H1 (cell line): ENCODE data around the gene CRYGB. TPM values are rescaled to one million over a fixed set of nuclear protein-coding genes. Genes with fewer than 3 reads are reported as not detected.

Experiments
- CTBP2 ChIP-seq: IDR thresholded peaks from 2 replicates; pipeline ENCODE4 v1.7.0; 2011; ENCODE audit warnings: borderline replicate concordance, mild to moderate bottlenecking, moderate library complexity, mixed read lengths, low read length; ENCODE audit not compliant: insufficient read depth, insufficient read length
- HDAC6 ChIP-seq: IDR thresholded peaks from one replicate; pipeline ENCODE4 v1.7.1; 2012; ENCODE audit warnings: low read depth, mild to moderate bottlenecking, inconsistent platforms, low read length, moderate library complexity
- polyA plus RNA-seq, 7 experiments: library from polyadenylated mRNA; depleted of rRNA in 3 of 7; stranded (reverse) in 5 of 7; unstranded in 2 of 7; fragments of >200 nt in 5 of 7; fragments of 200-250 nt in 2 of 7; gene quantifications; 1 replicate in 5 of 7; 2 replicates in 1 of 7; 4 replicates in 1 of 7; pipeline versions ENCODE4 v1.2.1 to v1.2.3, GENCODE V29; 2011 to 2013; ENCODE audit warnings: missing spikeins in 2 of 7, mixed read lengths in 2 of 7
- total RNA-seq: library from RNA; stranded (reverse); fragmentation: NEBNext Ultra II Directional; extraction: Animal tissue kit (Norgen Biotek cat#: 25700); gene quantifications from 2 replicates; pipeline ENCODE4 v1.2.1, GENCODE V29; 2021

The CRYGB gene
- total and polyA plus RNA-seq, 2 of the 8 experiments (the other 6 are each of a cell fraction or from before 2014, with no cell fraction given) = 0.38 TPM; not detected in 1

GRCh38 chr2:208153156-208153555 is 7.2 kb upstream of the CRYGB start (continued):
- no peak for TF ChIP-seq CTBP2
- no peak for TF ChIP-seq HDAC6
